DMS53 (cell line): ENCODE data around the gene EGFLAM.

Source experiments
- DNase-seq: peaks from one replicate; lab custom pipeline; 2025; lab: John Stamatoyannopoulos, UW

The EGFLAM gene

DNA sequence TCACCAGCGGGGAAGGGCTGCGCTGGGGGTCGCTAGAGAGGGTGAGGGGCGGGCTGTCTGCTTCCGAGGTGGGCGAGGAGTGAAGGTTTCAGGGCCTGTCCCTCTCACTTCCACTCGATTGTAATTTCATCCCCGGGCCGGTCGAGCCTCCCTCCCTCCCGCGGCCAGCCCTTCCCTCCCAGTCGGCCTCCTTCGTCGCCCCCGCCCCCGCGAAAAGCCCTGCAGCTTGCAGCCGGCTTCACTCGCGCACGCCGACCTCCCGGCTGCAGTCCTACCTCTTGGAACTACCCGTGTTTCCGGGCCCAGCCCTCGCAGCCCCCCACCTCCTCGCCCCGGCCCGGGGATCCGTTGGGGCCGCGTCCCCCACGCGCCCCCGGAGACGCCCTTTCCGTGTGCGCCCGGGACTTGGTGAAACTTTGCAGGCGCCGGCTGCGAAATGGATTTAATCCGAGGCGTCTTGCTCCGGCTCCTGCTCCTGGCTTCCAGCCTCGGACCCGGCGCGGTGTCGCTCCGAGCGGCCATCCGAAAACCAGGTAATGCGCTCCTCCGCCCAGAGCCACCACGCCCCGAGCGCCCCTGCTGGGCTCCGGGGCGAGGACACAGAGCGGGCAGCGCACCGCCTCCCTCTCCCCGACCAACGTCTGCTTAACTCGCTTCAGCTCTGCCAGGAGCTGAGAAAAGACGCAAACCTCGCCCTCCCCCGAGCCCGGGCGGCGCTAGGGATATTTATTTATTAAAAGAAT lies at the start of gene EGFLAM:
Gene EGFLAM, plus strand, starts transcription at position 241 of the 743 bp plus-strand sequence. Its CDS starts 196 bp downstream, at position 437.
- DNase-seq, result peak; percentile 71

DNA sequence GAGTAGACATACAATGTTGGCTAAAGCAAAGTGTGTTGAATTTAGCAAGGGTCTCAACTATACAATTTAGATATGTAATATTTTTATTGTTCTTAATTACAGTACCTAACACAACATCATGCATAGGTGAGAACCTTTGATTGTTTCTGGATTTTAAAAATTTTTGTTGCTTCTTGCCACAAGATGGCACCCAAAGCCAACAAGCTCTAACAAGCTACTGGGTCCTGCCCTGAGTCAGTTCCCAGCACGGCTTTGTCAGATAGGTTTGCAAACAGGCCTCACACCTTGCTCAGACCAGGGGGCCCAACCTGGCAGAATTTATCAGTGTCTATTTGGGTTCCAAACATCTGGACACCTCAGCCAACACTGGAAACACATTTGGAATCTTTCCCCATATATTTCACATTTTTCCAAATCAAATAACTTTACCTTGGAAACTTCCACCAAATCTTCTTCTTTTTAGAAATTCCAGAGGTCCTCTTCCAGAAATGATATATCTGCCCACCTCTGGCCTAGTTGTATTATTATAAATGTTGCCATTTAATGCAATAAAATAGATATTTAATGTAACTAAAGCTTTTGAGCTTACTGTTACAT lies 49.5 kb upstream of the EGFLAM start:
- peak; percentile 79 for DNase-seq

GRCh38 chr5:38210676-38211353 lies 47.5 kb upstream of the EGFLAM start:
- no peak for DNase-seq

DNA sequence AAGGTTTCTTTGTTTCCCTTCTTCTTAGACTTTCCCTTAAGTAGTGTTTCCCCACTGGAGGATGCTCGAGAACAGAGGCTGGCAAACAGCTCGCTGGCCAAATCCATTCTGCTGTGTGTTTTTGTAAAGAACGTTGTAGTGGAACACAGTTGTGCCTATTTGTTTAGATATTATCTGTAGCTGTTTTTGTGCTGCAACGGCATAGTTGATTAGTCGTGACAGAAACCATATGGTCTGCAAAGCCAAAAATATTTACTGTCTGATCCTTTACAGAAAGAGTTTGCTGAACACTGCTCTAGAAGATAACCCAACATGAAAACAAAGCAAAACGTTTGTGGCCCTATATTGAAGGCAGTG lies 47.0 kb upstream of the EGFLAM start:
- no peak for DNase-seq

GRCh38 chr5:38212307-38212706 lies 46.1 kb upstream of the EGFLAM start:
- DNase-seq, result no peak

- no peak for DNase-seq
Observed at GRCh38 chr5:38226091-38226490, 32.3 kb upstream of the EGFLAM start.

GRCh38 chr5:38228914-38229313 lies 29.4 kb upstream of the EGFLAM start:
- no peak for DNase-seq

GRCh38 chr5:38234737-38235136 lies 23.6 kb upstream of the EGFLAM start:
- DNase-seq, result no peak

- peak; percentile 92 for DNase-seq
Observed at GRCh38 chr5:38237681-38238080, 20.7 kb upstream of the EGFLAM start.

DNA sequence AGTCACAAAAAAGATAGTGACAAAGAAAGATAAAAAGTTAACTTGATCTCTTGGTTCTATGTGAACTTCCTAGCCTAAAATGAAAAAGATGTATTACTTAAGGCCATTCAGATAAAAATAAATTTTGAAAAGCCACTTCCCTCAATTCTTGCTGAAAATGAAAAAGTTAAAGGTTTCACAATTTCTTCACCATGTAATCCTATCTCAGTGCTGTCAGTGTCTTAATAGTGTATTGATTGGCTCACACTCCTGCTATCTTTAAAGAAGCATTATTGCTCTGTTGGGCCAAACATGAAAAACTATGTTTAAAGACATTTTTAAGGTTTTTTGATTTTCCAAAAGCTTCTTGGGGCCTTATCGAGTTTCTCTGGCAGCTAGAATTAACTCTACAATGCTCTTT lies 18.1 kb upstream of the EGFLAM start:
- DNase-seq, result no peak

DNA sequence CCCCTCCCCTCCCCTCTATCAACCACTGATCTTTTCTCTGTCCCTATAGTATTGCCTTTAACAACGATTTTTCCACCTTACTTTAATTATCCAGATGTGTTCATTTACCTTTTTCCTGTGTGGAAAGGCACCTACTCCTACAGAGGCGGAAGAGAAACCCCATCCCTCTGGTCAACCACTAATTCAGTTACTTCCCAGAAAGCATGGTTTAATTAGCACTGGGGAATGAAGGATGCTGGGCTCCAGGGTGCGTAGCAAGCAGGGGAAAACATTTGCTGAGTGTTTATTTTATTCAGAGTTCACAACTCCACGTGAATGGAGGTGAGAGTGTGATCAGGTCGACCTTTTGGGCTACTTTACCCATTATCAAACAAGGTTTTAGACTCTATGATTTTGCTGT lies 16.7 kb upstream of the EGFLAM start:
- no peak for DNase-seq

GRCh38 chr5:38245307-38245706 lies 13.1 kb upstream of the EGFLAM start:
- DNase-seq, result no peak

- no peak for DNase-seq
Observed at GRCh38 chr5:38249301-38249700, 9.1 kb upstream of the EGFLAM start.

- DNase-seq, result no peak
Observed at GRCh38 chr5:38249812-38250211, 8.5 kb upstream of the EGFLAM start.

- no peak for DNase-seq
Observed at GRCh38 chr5:38250763-38251448, 7.5 kb upstream of the EGFLAM start.

DNA sequence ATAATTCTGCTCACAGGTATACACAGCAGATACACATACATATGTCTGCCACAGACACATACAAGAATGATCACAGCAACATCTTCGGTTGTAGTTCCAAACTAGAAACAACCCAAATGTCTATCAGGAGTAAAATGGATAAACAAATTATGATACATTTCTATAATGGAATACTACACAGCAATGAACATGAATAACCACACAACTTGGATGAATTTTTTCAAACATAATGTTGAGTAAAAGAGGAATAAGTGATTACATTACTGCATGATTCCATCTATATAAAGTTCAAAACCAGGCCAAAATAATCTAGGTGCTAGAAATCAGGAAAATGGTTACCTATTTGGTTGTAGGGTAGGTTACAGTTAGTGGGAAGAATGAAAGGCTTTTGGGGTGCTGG lies 4.6 kb upstream of the EGFLAM start:
- no peak for DNase-seq

GRCh38 chr5:38257308-38258041 lies 884 bp upstream of the EGFLAM start:
- DNase-seq, result no peak

DNA sequence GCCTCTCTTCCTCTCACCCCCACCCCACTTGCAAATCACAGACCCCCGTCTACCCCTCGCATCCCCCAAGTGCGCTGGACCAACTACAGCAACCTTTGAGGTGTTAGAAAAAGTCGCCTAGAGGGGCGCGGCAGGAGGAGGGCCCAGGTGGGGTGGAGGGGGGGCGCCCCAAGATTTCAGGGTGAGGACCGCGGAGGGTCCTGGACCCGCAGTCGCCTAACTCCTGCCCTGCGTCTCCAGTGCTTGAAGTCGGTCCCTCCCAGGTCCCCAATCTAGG lies 379 bp upstream of the EGFLAM start:
- DNase-seq, result no peak

- no peak for DNase-seq
Observed at GRCh38 chr5:38259062-38259808, 876 bp downstream of the EGFLAM start.

DNA sequence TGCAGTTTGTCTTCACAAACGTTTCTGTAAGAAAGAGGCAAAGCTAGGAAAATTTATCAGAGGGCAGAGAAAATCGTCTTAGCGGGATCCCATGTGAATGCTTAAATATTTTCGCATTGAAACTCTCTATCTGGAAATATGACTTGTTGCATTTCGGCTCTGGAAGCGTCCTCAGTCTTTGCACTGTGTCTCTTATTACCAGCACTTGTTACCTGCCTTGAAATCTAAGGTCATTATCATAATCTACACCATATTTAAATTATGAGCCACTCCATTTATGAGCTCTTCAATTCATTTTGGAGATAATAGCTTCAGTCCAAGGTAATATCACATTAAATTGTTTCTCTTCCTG lies 1.4 kb downstream of the EGFLAM start:
- DNase-seq, result no peak

DNA sequence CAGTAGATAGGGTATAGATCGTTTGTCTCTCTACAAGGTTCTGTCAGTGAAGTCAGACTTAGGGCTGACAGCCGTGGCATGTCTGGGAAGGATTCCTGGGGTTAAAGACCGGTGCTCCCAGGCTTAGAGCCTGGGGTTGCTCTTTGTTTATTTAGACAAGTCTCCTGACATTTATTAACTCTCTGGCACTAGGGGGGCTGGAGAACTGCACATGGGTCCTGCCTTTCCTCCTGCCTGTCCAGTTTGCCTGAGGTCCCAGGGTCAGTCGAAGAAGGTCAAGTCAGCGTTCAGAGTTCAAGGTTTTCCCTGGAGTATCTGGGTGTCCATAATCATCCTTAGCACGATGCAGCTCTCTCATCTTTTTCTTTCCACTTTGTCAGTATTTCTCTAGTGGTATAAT lies 5.6 kb downstream of the EGFLAM start:
- DNase-seq, result no peak
